ENCODE measurements around the gene HTR5A.

Gene HTR5A

GRCh38 chr7:155093596-155093995, 23.5 kb downstream of the HTR5A start:
- DNase-seq, result no peak

GRCh38 chr7:155094636-155095135, 24.6 kb downstream of the HTR5A start:
- no peak for DNase-seq

- DNase-seq, result no peak
These were observed 27.2 kb downstream of the HTR5A start for GRCh38 chr7:155097338-155097737.

- no peak for DNase-seq
These were observed 33.7 kb downstream of the HTR5A start for GRCh38 chr7:155103839-155104238.

- DNase-seq, result no peak
These were observed 34.8 kb downstream of the HTR5A start for GRCh38 chr7:155104913-155105312.

- DNase-seq, result no peak
These were observed 36.2 kb downstream of the HTR5A start for GRCh38 chr7:155106356-155106755.

GRCh38 chr7:155107126-155107525, 37.0 kb downstream of the HTR5A start:
- no peak for DNase-seq

- DNase-seq, result no peak
These were observed 38.2 kb downstream of the HTR5A start for GRCh38 chr7:155108144-155108901.

GRCh38 chr7:155109121-155109520, 39.0 kb downstream of the HTR5A start:
- no peak for DNase-seq

- DNase-seq, result no peak
These were observed 45.2 kb downstream of the HTR5A start for GRCh38 chr7:155115288-155115687.

GRCh38 chr7:155119801-155120382, 49.8 kb downstream of the HTR5A start:
- DNase-seq, result no peak

GRCh38 chr7:155120460-155120859, 50.3 kb downstream of the HTR5A start:
- no peak for DNase-seq

GRCh38 chr7:155122831-155123230, 52.7 kb downstream of the HTR5A start:
- DNase-seq, result no peak

- DNase-seq, result no peak
These were observed 53.3 kb downstream of the HTR5A start for GRCh38 chr7:155123413-155123812.

GRCh38 chr7:155124706-155125105, 54.6 kb downstream of the HTR5A start:
- no peak for DNase-seq

GRCh38 chr7:155129186-155129585, 59.1 kb downstream of the HTR5A start:
- no peak for DNase-seq

- DNase-seq, result no peak
These were observed 59.7 kb downstream of the HTR5A start for GRCh38 chr7:155129789-155130188.

- no peak for DNase-seq
These were observed 60.4 kb downstream of the HTR5A start for GRCh38 chr7:155130493-155130892.

- no peak for DNase-seq
These were observed 61.0 kb downstream of the HTR5A start for GRCh38 chr7:155131090-155131489.

GRCh38 chr7:155132431-155132830, 62.3 kb downstream of the HTR5A start:
- DNase-seq, result no peak

GRCh38 chr7:155136619-155137243, 66.6 kb downstream of the HTR5A start:
- no peak for DNase-seq
